ENCODE measurements around the gene TIMM22. TPM values are rescaled to one million over a fixed set of nuclear protein-coding genes. Genes with fewer than 3 reads are reported as not detected.
A peak's percentile ranks its signal among the peaks of the same experiment; 100 is the strongest.

The TIMM22 gene
- total RNA-seq, 6 experiments from 2014 or later, result 16.8 to 21.5 (median 18.2) TPM

- Mint-ChIP-seq H3K27me3 (ENCODE audit: insufficient read depth) (no peaks in the 10 kb centered on the region; the same call in 1 of the 2 replicates), H3K9me3 (no peaks in the 10 kb centered on the region), H3K4me1 (ENCODE audit: low read depth) (peaks cover 39% of the 10 kb centered on the region), H3K27ac (no peak overlapping the region), H3K4me3 (no peak overlapping the region), H3K36me3 (ENCODE audit: low read depth) (peaks cover 9% of the 10 kb centered on the region)
- TF ChIP-seq CTCF (IDR thresholded peaks at IDR 0.05), result no peak
- no peak for DNase-seq
Measured at GRCh38 chr17:962166-962565, 34.8 kb upstream of the TIMM22 start.

- peaks cover 39% of the 10 kb centered on the region for H3K4me1 Mint-ChIP-seq (ENCODE audit: low read depth)
- H3K36me3 Mint-ChIP-seq (ENCODE audit: low read depth), result peaks cover 6% of the 10 kb centered on the region
- H3K9me3 Mint-ChIP-seq, result no peaks in the 10 kb centered on the region
- H3K27me3 Mint-ChIP-seq (ENCODE audit: insufficient read depth), result no peaks in the 10 kb centered on the region; the same call in 1 of the 2 replicates
- no peak overlapping the region for H3K4me3 Mint-ChIP-seq
- H3K27ac Mint-ChIP-seq, result no peak overlapping the region
- DNase-seq, result no peak
- no peak for TF ChIP-seq CTCF (IDR thresholded peaks at IDR 0.05)
Measured at GRCh38 chr17:962670-963069, 34.3 kb upstream of the TIMM22 start.

GRCh38 chr17:964876-965275, 32.1 kb upstream of the TIMM22 start:
- H3K27me3 Mint-ChIP-seq (ENCODE audit: insufficient read depth), result peaks cover 2% of the 10 kb centered on the region
- peak overlapping the region; percentile 80 for H3K4me3 Mint-ChIP-seq
- H3K4me1 Mint-ChIP-seq (ENCODE audit: low read depth), result peaks cover 54% of the 10 kb centered on the region
- no peak for TF ChIP-seq CTCF (IDR thresholded peaks at IDR 0.05)
- H3K36me3 Mint-ChIP-seq (ENCODE audit: low read depth), result peaks cover 7% of the 10 kb centered on the region; the same call in 1 of the 2 replicates
- peak overlapping the region; percentile 92 for H3K27ac Mint-ChIP-seq
- no peaks in the 10 kb centered on the region for H3K9me3 Mint-ChIP-seq
- no peak for DNase-seq

GRCh38 chr17:965311-965989, 31.5 kb upstream of the TIMM22 start:
- H3K4me3 Mint-ChIP-seq, result peak overlapping the region; percentile 80
- H3K27me3 Mint-ChIP-seq (ENCODE audit: insufficient read depth), result peaks cover 2% of the 10 kb centered on the region
- peaks cover 13% of the 10 kb centered on the region for H3K36me3 Mint-ChIP-seq (ENCODE audit: low read depth)
- no peaks in the 10 kb centered on the region for H3K9me3 Mint-ChIP-seq
- H3K4me1 Mint-ChIP-seq (ENCODE audit: low read depth), result peaks cover 60% of the 10 kb centered on the region
- peak overlapping the region; percentile 92 for H3K27ac Mint-ChIP-seq
- no peak for TF ChIP-seq CTCF (IDR thresholded peaks at IDR 0.05)
- DNase-seq, result peak; percentile 62

GRCh38 chr17:967122-967521, 29.8 kb upstream of the TIMM22 start:
- Mint-ChIP-seq H3K27ac (peak overlapping the region; percentile 28; the same call in 1 of the 2 replicates), H3K36me3 (ENCODE audit: low read depth) (peaks cover 14% of the 10 kb centered on the region), H3K4me1 (ENCODE audit: low read depth) (peaks cover 66% of the 10 kb centered on the region), H3K9me3 (no peaks in the 10 kb centered on the region), H3K4me3 (no peak overlapping the region), H3K27me3 (ENCODE audit: insufficient read depth) (peaks cover 2% of the 10 kb centered on the region)
- no peak for DNase-seq
- no peak for TF ChIP-seq CTCF (IDR thresholded peaks at IDR 0.05)

All from HFFc6 (cell line).